SK-N-SH (cell line): ENCODE measurements around the gene CYP2D6. TPM values are rescaled to one million over a fixed set of nuclear protein-coding genes. Genes with fewer than 3 reads are reported as not detected.
"Not testable (repeated sequence)": the region's sequence is repeated elsewhere in the genome, so short reads cannot be mapped to it uniquely, and the experiment has no call there.

Experiments
- CTCF ChIA-PET: fragments of 300-600, 350-600 bp; formaldehyde crosslinking; extraction: SDS; loops from one replicate; lab custom pipeline; 2021; lab: Yijun Ruan, JAX
- POLR2A ChIA-PET: fragments of 350-600 bp; sonication (Branson Sonifier 250); formaldehyde crosslinking; extraction: SDS; loops from one replicate; lab custom pipeline; 2020; ENCODE audit warnings: antibody characterized with exemption, inconsistent platforms; lab: Yijun Ruan, JAX
- DNase-seq: peaks from one replicate; pipeline ENCODE4 v3.0.0; 2012
- H2AFZ ChIP-seq: fragments of 200-600 bp; sonication (generic); 2 replicates; pipeline ENCODE4 v1.8.1; 2016; ENCODE audit warnings: antibody characterized with exemption, mild to moderate bottlenecking, low read depth
- H3F3A ChIP-seq: fragments of 200-600 bp; sonication (generic); replicated peaks from 2 replicates; pipeline ENCODE3; 2016; ENCODE audit warnings: antibody characterized with exemption, mild to moderate bottlenecking; ENCODE audit not compliant: insufficient read depth
- H3K27ac ChIP-seq, 2 experiments: fragments of 200-500 bp in 1 of 2; fragments of 200-600 bp in 1 of 2; sonication (Bioruptor generic) in 1 of 2; sonication (generic), shearing (Covaris generic) in 1 of 2; 2 replicates each; pipeline versions ENCODE4 v1.5.1 to v1.6.1; 2014 to 2016; ENCODE audit warnings: low read depth in 2 of 2, inconsistent platforms in 1 of 2, low read length in 1 of 2, mild to moderate bottlenecking in 1 of 2, mixed read lengths in 1 of 2
- H3K27me3 ChIP-seq: fragments of 200-600 bp; sonication (generic), shearing (Covaris generic); 2 replicates; pipeline ENCODE4 v1.6.1; 2016; ENCODE audit warnings: mixed run types; ENCODE audit not compliant: insufficient read depth
- H3K36me3 ChIP-seq, 2 experiments: fragments of 200-500 bp in 1 of 2; fragments of 200-600 bp in 1 of 2; sonication (Bioruptor generic) in 1 of 2; sonication (generic) in 1 of 2; replicated peaks in 1 of 2; 2 replicates each; pipeline versions ENCODE3 to v1.5.1; 2014 to 2016; ENCODE audit warnings: low read length in 1 of 2, mild to moderate bottlenecking in 1 of 2; ENCODE audit not compliant: insufficient read depth in 2 of 2, control insufficient read depth in 1 of 2
- H3K4me1 ChIP-seq, 2 experiments: fragments of 200-500 bp in 1 of 2; fragments of 200-600 bp in 1 of 2; sonication (Bioruptor generic) in 1 of 2; sonication (generic), shearing (Covaris generic) in 1 of 2; 2 replicates each; pipeline versions ENCODE4 v1.5.1 to v1.6.1; 2014 to 2016; ENCODE audit warnings: low read depth in 1 of 2, low read length in 1 of 2, mixed run types in 1 of 2; ENCODE audit not compliant: insufficient read depth in 2 of 2, control insufficient read depth in 1 of 2
- H3K4me2 ChIP-seq: fragments of 200-600 bp; sonication (generic), shearing (Covaris generic); 2 replicates; pipeline ENCODE4 v1.6.1; 2017; ENCODE audit warnings: mixed run types
- H3K4me3 ChIP-seq, 2 experiments: fragments of 200-500 bp in 1 of 2; fragments of 200-600 bp in 1 of 2; sonication (Bioruptor generic) in 1 of 2; sonication (generic), shearing (Covaris generic) in 1 of 2; 2 replicates each; pipeline versions ENCODE4 v1.5.1 to v1.8.1; 2014 to 2016; ENCODE audit warnings: low read depth in 2 of 2, inconsistent platforms in 1 of 2, low read length in 1 of 2, mild to moderate bottlenecking in 1 of 2, mixed read lengths in 1 of 2, moderate library complexity in 1 of 2
- H3K79me2 ChIP-seq: fragments of 200-600 bp; sonication (generic); 2 replicates; pipeline ENCODE4 v1.8.1; 2017; ENCODE audit warnings: mild to moderate bottlenecking; ENCODE audit not compliant: insufficient read depth
- H3K9ac ChIP-seq: fragments of 200-600 bp; sonication (generic); 2 replicates; pipeline ENCODE4 v1.6.1; 2017; ENCODE audit warnings: mixed run types
- H3K9me2 ChIP-seq: fragments of 200-600 bp; sonication (generic); 2 replicates; pipeline ENCODE4 v1.6.1; 2017; ENCODE audit warnings: mixed run types
- H3K9me3 ChIP-seq: fragments of 200-600 bp; sonication (generic); 2 replicates; pipeline ENCODE4 v1.6.1; 2017; ENCODE audit warnings: mixed run types, mild to moderate bottlenecking, moderate library complexity
- H4K20me1 ChIP-seq: fragments of 200-600 bp; sonication (generic); 2 replicates; pipeline ENCODE4 v1.6.1; 2017; ENCODE audit warnings: mild to moderate bottlenecking, mixed run types; ENCODE audit not compliant: insufficient read depth
- CHD2 ChIP-seq: fragments of 150-350 bp; IDR thresholded peaks from 2 replicates; pipeline ENCODE4 v1.6.1; 2018; ENCODE audit warnings: low read length; ENCODE audit not compliant: partially characterized antibody
- CTCF ChIP-seq: fragments of 200-600 bp; sonication (generic); IDR thresholded peaks from 2 replicates; pipeline ENCODE4 v1.6.1; 2017; ENCODE audit warnings: antibody characterized with exemption, mild to moderate bottlenecking, moderate library complexity
- EP300 ChIP-seq, 2 experiments: IDR thresholded peaks; 2 replicates each; pipeline versions ENCODE4 v1.4.0 to v1.6.1; 2012; ENCODE audit warnings: borderline replicate concordance in 1 of 2, low read depth in 1 of 2, low read length in 1 of 2
- EZH2phosphoT487 ChIP-seq: fragments of 200-600 bp; sonication (generic); IDR thresholded peaks from 2 replicates; pipeline ENCODE4 v1.6.1; 2017; ENCODE audit warnings: low read depth, mixed run types, mild to moderate bottlenecking, antibody characterized with exemption, moderate library complexity, borderline replicate concordance
- FOXM1 ChIP-seq: IDR thresholded peaks from 2 replicates; pipeline ENCODE4 v1.4.0; 2012; ENCODE audit warnings: low read depth, mild to moderate bottlenecking
- GABPA ChIP-seq: IDR thresholded peaks from 2 replicates; pipeline ENCODE4 v1.4.0; 2012; ENCODE audit warnings: low read depth, mild to moderate bottlenecking
- JUND ChIP-seq: IDR thresholded peaks from 2 replicates; pipeline ENCODE4 v1.4.0; 2012
- NRF1 ChIP-seq: IDR thresholded peaks from 2 replicates; pipeline ENCODE4 v1.6.1; 2012; ENCODE audit warnings: low read depth, mild to moderate bottlenecking, low read length
- POLR2AphosphoS5 ChIP-seq: IDR thresholded peaks from 2 replicates; pipeline ENCODE4 v1.6.1; 2012; ENCODE audit warnings: low read depth, low read length
- RAD21 ChIP-seq: IDR thresholded peaks from 2 replicates; pipeline ENCODE4 v1.6.1; 2012; ENCODE audit warnings: mild to moderate bottlenecking, low read length
- REST ChIP-seq: IDR thresholded peaks from 2 replicates; pipeline ENCODE4 v1.6.1; 2012; ENCODE audit warnings: mild to moderate bottlenecking, low read depth, low read length, moderate library complexity
- TAF1 ChIP-seq: IDR thresholded peaks from 2 replicates; pipeline ENCODE4 v1.6.1; 2012; ENCODE audit warnings: low read depth, mild to moderate bottlenecking, low read length, moderate library complexity, borderline replicate concordance
- USF1 ChIP-seq: IDR thresholded peaks from 2 replicates; pipeline ENCODE4 v1.4.0; 2012; ENCODE audit warnings: low read depth, borderline replicate concordance
- USF2 ChIP-seq: fragments of 150-350 bp; IDR thresholded peaks from 2 replicates; pipeline ENCODE4 v1.6.1; 2017; ENCODE audit warnings: antibody characterized with exemption, low read length, low read depth, borderline replicate concordance
- YY1 ChIP-seq: IDR thresholded peaks from 2 replicates; pipeline ENCODE4 v1.4.0; 2012; ENCODE audit warnings: low read depth, mild to moderate bottlenecking
- WGBS: methylation state at CpG from one replicate; pipeline ENCODE4 v1.1.6; 2017; ENCODE audit warnings: low lambda C conversion rate; 5-methylcytosine and 5-hydroxymethylcytosine counted together
- polyA plus RNA-seq, 3 experiments: library from polyadenylated mRNA; depleted of rRNA; stranded (reverse); fragments of >200 nt; gene quantifications; 2 replicates each; pipeline ENCODE4 v1.2.3, GENCODE V29; 2012

Gene CYP2D6
- polyA plus RNA-seq, 1 of the 3 experiments (the other 2 are of a cell fraction): 0.26 TPM

GRCh38 chr22:42150727-42151590, 20.3 kb upstream of the CYP2D6 start:
- Histone ChIP-seq H3K79me2 (no peaks in the 10 kb centered on the region), H3K4me2 (no peak overlapping the region), H3K27ac (no peak overlapping the region), H3K4me1 (no peaks in the 10 kb centered on the region), H3K27me3 (no peaks in the 10 kb centered on the region), H3K9ac (no peak overlapping the region), H3K4me3 (no peak overlapping the region), H2AFZ (no peak overlapping the region), H3F3A (no peaks in the 10 kb centered on the region), H4K20me1 (no peaks in the 10 kb centered on the region), H3K9me2 (no peaks in the 10 kb centered on the region), H3K36me3 (no peaks in the 10 kb centered on the region), H3K9me3 (no peaks in the 10 kb centered on the region)
- POLR2A ChIA-PET: no interaction called here
- DNase-seq: no peak
- TF ChIP-seq REST (no peak), USF2 (no peak), EZH2phosphoT487 (no peak), CTCF (no peak), YY1 (no peak), FOXM1 (no peak), JUND (no peak), RAD21 (no peak), TAF1 (no peak), CHD2 (no peak), POLR2AphosphoS5 (no peak), USF1 (no peak), GABPA (no peak), NRF1 (no peak), EP300 (IDR thresholded peaks at IDR 0.05; ENCODE audit: borderline replicate concordance in 1 of 2, low read depth in 1 of 2, low read length in 1 of 2) (no peak)
- CTCF ChIA-PET: no interaction called here
- WGBS: 80% methylated on average over 1 of the region's 27 CpGs

GRCh38 chr22:42149798-42150197, 19.2 kb upstream of the CYP2D6 start:
- H3K79me2 ChIP-seq, H3K4me3 ChIP-seq, CTCF ChIA-PET, POLR2A ChIA-PET, H3K27ac ChIP-seq, H3F3A ChIP-seq, H3K9ac ChIP-seq, H3K9me2 ChIP-seq, DNase-seq, H2AFZ ChIP-seq, H3K27me3 ChIP-seq, H3K36me3 ChIP-seq, H3K4me2 ChIP-seq, H4K20me1 ChIP-seq, H3K4me1 ChIP-seq, H3K9me3 ChIP-seq: not testable (repeated sequence)
- WGBS: 100% methylated on average over 1 of the region's 16 CpGs
